ENCODE results near the gene TLR8. TPM values are rescaled to one million over a fixed set of nuclear protein-coding genes. Genes with fewer than 3 reads are reported as not detected.
"Not testable (repeated sequence)": the region's sequence is repeated elsewhere in the genome, so short reads cannot be mapped to it uniquely, and the experiment has no call there.

Gene TLR8
- total and polyA plus RNA-seq, 2 donors = 0.78 to 3.7 TPM

- peaks cover 5 to 17% of the 10 kb centered on the region in 2 donors for H3K4me1 ChIP-seq (ENCODE audit: control insufficient read depth in 2 of 2, insufficient read depth in 2 of 2, low read length in 2 of 2)
- not testable (repeated sequence) for H3K27ac ChIP-seq (ENCODE audit: low read depth in 1 of 2, low read length in 1 of 2); H3K4me3 ChIP-seq (ENCODE audit: low read length in 2 of 2); H3K9me3 ChIP-seq (ENCODE audit: control insufficient read depth in 2 of 2, insufficient read depth in 1 of 2, low read length in 1 of 2); H3K36me3 ChIP-seq (ENCODE audit: control insufficient read depth in 2 of 2, insufficient read depth in 2 of 2, low read length in 1 of 2); H3K27me3 ChIP-seq (ENCODE audit: control insufficient read depth in 2 of 2, insufficient read depth in 1 of 2, low read length in 1 of 2); DNase-seq (ENCODE audit: low read depth in 6 of 9, low spot score in 9 of 9)
- WGBS = 92% methylated on average over 24 of the region's 52 CpGs
Measured at GRCh38 chrX:12963210-12963850, 56.9 kb downstream of the TLR8 start.

DNA sequence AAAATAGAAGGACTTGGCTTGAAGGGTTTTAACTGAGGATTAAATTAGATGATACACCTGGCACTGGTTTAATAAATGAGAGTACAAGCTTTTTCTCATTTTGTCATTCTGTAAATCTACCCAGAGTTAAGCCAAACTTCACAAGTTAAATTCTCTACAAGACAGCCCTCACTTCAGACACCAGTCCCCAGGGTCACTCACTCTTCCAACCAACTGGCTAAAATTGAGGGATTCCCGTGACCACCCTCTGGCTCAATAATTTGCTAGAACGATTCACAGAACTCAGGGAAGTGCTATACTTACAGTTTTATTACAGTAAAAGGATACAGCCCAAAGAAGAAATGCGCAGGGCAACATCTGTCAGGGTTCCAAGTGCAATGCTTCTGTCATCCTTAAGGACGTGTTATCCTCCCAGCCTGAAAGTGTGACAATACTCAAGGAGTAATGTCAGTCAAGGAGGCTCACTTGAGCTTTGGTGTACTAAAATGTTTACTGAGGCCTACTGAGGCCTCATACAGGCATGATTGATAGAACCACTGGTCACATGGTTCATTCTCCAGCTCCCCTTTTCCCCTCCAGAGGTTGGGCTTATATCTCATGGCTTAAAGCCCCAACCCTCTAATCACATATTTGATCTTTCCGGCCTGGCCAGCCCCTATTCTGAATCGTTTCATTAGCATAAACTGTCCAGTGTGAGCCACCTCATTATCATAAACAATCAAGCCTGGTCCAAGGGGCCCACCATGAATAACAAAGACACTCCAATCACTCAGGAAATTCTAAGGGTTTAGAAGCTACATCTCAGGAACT, 58.9 kb downstream of the TLR8 start:
- Histone ChIP-seq H3K27me3 (ENCODE audit: control insufficient read depth in 2 of 2, insufficient read depth in 1 of 2, low read length in 1 of 2) (no peaks in the 10 kb centered on the region), H3K9me3 (ENCODE audit: control insufficient read depth in 2 of 2, insufficient read depth in 1 of 2, low read length in 1 of 2) (no peaks in the 10 kb centered on the region), H3K4me3 (ENCODE audit: low read length in 2 of 2) (no peak overlapping the region), H3K4me1 (ENCODE audit: control insufficient read depth in 2 of 2, insufficient read depth in 2 of 2, low read length in 2 of 2) (peaks cover 6 to 27% of the 10 kb centered on the region in 2 donors), H3K27ac (ENCODE audit: low read depth in 1 of 2, low read length in 1 of 2) (no peak overlapping the region), H3K36me3 (ENCODE audit: control insufficient read depth in 2 of 2, insufficient read depth in 2 of 2, low read length in 1 of 2) (no peaks in the 10 kb centered on the region)
- no peak for DNase-seq (ENCODE audit: low read depth in 6 of 9, low spot score in 9 of 9)
- 96% methylated on average over 6 of the region's 6 CpGs for WGBS

DNA sequence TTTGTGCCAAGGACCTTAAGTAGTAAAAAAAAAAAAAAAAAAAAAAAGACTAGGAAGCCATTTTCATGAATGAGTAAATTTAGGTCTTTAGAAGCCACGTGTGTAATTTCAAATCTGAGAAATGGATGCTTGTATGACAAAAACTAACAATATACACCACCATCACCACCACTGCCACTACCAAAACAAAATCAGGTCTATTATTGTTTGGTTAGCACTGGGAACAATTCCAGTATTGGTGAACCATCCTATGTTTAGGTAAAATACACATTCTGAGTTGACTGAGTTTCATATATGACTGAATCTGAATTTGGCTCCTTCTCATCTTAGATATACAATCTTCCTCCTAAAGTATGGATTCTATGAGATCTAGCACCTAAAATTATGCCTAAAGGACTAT, 59.7 kb downstream of the TLR8 start:
- H3K27ac ChIP-seq (ENCODE audit: low read depth in 1 of 2, low read length in 1 of 2) = no peak overlapping the region

DNA sequence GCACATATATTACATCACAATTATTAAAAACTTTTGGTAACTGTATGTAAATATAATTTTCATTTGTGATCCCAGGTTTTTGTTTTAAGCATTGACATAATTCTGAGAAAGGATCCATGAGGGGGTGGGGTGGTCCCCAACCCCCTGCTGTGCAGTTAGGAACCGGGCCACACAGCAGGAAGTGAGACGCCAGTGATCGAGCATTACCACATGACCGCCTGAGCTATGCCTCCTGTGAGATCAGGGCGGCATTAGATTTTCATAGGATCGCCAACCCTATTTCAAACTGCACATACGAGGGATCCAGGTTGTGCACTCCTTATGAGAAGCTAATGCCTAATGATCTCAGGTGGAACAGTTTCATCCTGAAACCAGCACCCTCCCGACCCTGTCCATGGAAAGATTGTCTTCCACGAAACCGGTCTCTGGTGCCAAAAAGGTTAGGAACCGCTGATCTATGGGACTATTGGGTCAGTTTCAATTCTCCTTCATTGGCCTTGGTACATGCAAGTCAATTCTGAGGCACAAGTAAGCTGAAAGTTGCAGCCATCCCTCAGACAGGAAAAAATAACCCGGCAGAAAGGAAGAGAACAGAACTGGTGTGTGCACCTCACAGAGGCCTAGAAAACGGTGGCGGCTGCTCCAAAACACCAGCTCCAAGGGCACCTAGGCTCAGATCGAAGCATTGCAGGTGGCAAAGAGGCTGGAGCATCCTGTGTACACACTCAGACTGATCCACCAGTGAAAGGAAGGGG, 61.5 kb downstream of the TLR8 start:
- no peaks in the 10 kb centered on the region for H3K36me3 ChIP-seq (ENCODE audit: control insufficient read depth in 2 of 2, insufficient read depth in 2 of 2, low read length in 1 of 2)
- H3K4me1 ChIP-seq (ENCODE audit: control insufficient read depth in 2 of 2, insufficient read depth in 2 of 2, low read length in 2 of 2) = peaks cover 8 to 42% of the 10 kb centered on the region in 2 donors
- no peaks in the 10 kb centered on the region for H3K9me3 ChIP-seq (ENCODE audit: control insufficient read depth in 2 of 2, insufficient read depth in 1 of 2, low read length in 1 of 2)
- H3K27ac ChIP-seq (ENCODE audit: low read depth in 1 of 2, low read length in 1 of 2) = peak overlapping the region; percentile 57 to 86
- H3K27me3 ChIP-seq (ENCODE audit: control insufficient read depth in 2 of 2, insufficient read depth in 1 of 2, low read length in 1 of 2) = peaks cover 0 to 3% of the 10 kb centered on the region in 2 donors
- DNase-seq (ENCODE audit: low read depth in 6 of 9, low spot score in 9 of 9) = peak in 1 of 9 donors; percentile 53
- 50% methylated on average over 15 of the region's 15 CpGs for WGBS
- H3K4me3 ChIP-seq (ENCODE audit: low read length in 2 of 2) = no peak overlapping the region

More for the DNA sequence above, 59.7 kb downstream of the TLR8 start:
- Histone ChIP-seq H3K36me3 (ENCODE audit: control insufficient read depth in 2 of 2, insufficient read depth in 2 of 2, low read length in 1 of 2) (no peaks in the 10 kb centered on the region), H3K4me1 (ENCODE audit: control insufficient read depth in 2 of 2, insufficient read depth in 2 of 2, low read length in 2 of 2) (peaks cover 8 to 34% of the 10 kb centered on the region in 2 donors), H3K4me3 (ENCODE audit: low read length in 2 of 2) (no peak overlapping the region), H3K9me3 (ENCODE audit: control insufficient read depth in 2 of 2, insufficient read depth in 1 of 2, low read length in 1 of 2) (no peaks in the 10 kb centered on the region), H3K27me3 (ENCODE audit: control insufficient read depth in 2 of 2, insufficient read depth in 1 of 2, low read length in 1 of 2) (peaks cover 0 to 3% of the 10 kb centered on the region in 2 donors)
- 97% methylated on average over 1 of the region's 1 CpG for WGBS
- DNase-seq (ENCODE audit: low read depth in 6 of 9, low spot score in 9 of 9) = no peak

- peak overlapping the region; percentile 29 to 37 for H3K4me3 ChIP-seq (ENCODE audit: low read length in 2 of 2)
- peaks cover 8 to 47% of the 10 kb centered on the region in 2 donors for H3K4me1 ChIP-seq (ENCODE audit: control insufficient read depth in 2 of 2, insufficient read depth in 2 of 2, low read length in 2 of 2)
- DNase-seq (ENCODE audit: low read depth in 6 of 9, low spot score in 9 of 9) = peak in 2 of 9 donors; percentile 69 to 87
- peaks cover 0 to 17% of the 10 kb centered on the region in 2 donors for H3K27me3 ChIP-seq (ENCODE audit: control insufficient read depth in 2 of 2, insufficient read depth in 1 of 2, low read length in 1 of 2)
- peak overlapping the region; percentile 93 to 94 for H3K27ac ChIP-seq (ENCODE audit: low read depth in 1 of 2, low read length in 1 of 2)
- no peaks in the 10 kb centered on the region for H3K36me3 ChIP-seq (ENCODE audit: control insufficient read depth in 2 of 2, insufficient read depth in 2 of 2, low read length in 1 of 2)
- H3K9me3 ChIP-seq (ENCODE audit: control insufficient read depth in 2 of 2, insufficient read depth in 1 of 2, low read length in 1 of 2) = peaks cover 0 to 3% of the 10 kb centered on the region in 2 donors
- 8% methylated on average over 11 of the region's 11 CpGs for WGBS
Measured at GRCh38 chrX:12970691-12971202, 64.3 kb downstream of the TLR8 start.

DNA sequence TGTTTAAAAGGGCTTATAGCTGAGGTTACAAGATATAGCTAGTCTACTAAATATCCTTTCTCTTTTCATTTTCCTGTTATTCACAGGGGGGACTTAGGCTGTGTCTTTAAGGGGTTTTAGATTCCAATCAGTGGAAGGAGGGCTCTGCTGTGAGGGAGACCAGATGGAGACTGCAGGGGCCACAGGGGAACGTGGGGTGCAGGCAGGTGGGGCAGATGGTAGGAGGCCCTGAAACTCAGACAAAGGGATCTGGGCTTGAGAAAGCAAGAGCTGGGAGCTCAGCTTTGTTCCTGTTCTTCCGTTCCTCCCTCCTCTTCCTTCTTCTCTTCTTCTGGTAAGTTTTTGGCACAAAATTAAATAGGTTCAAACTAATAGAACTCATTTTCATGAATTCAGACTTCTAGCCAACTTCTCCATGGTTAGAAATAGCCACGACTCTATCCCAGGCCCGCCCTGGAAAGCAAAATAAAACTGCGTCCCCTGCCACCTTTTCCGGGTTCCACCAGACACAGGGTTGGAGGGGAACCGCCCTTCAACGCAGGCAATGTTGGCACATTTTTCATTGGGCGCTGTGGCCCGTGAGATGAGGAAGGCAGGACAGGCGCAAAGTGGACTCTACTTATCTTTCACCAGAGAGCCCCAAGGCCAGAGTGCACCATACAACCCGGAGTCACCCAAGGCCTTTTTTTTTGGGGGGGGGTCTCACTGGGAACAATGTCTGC, 65.0 kb downstream of the TLR8 start:
- peak in 1 of 9 donors; percentile 39 for DNase-seq (ENCODE audit: low read depth in 6 of 9, low spot score in 9 of 9)
- Histone ChIP-seq H3K27ac (ENCODE audit: low read depth in 1 of 2, low read length in 1 of 2) (peak overlapping the region; percentile 69 to 94), H3K27me3 (ENCODE audit: control insufficient read depth in 2 of 2, insufficient read depth in 1 of 2, low read length in 1 of 2) (peaks cover 0 to 23% of the 10 kb centered on the region in 2 donors), H3K4me1 (ENCODE audit: control insufficient read depth in 2 of 2, insufficient read depth in 2 of 2, low read length in 2 of 2) (peaks cover 8 to 47% of the 10 kb centered on the region in 2 donors), H3K36me3 (ENCODE audit: control insufficient read depth in 2 of 2, insufficient read depth in 2 of 2, low read length in 1 of 2) (peaks cover 0 to 3% of the 10 kb centered on the region in 2 donors), H3K4me3 (ENCODE audit: low read length in 2 of 2) (peak overlapping the region; percentile 32 to 37), H3K9me3 (ENCODE audit: control insufficient read depth in 2 of 2, insufficient read depth in 1 of 2, low read length in 1 of 2) (peaks cover 0 to 3% of the 10 kb centered on the region in 2 donors)
- 74% methylated on average over 12 of the region's 12 CpGs for WGBS

GRCh38 chrX:12972243-12972642, 65.8 kb downstream of the TLR8 start:
- Histone ChIP-seq H3K9me3 (ENCODE audit: control insufficient read depth in 2 of 2, insufficient read depth in 1 of 2, low read length in 1 of 2) (peaks cover 0 to 3% of the 10 kb centered on the region in 2 donors), H3K36me3 (ENCODE audit: control insufficient read depth in 2 of 2, insufficient read depth in 2 of 2, low read length in 1 of 2) (peaks cover 0 to 8% of the 10 kb centered on the region in 2 donors), H3K27me3 (ENCODE audit: control insufficient read depth in 2 of 2, insufficient read depth in 1 of 2, low read length in 1 of 2) (peaks cover 0 to 23% of the 10 kb centered on the region in 2 donors), H3K4me3 (ENCODE audit: low read length in 2 of 2) (peak overlapping the region; percentile 32 to 33), H3K4me1 (ENCODE audit: control insufficient read depth in 2 of 2, insufficient read depth in 2 of 2, low read length in 2 of 2) (peaks cover 8 to 47% of the 10 kb centered on the region in 2 donors), H3K27ac (ENCODE audit: low read depth in 1 of 2, low read length in 1 of 2) (peak overlapping the region; percentile 69 to 94)
- 57% methylated on average over 6 of the region's 6 CpGs for WGBS
- DNase-seq (ENCODE audit: low read depth in 6 of 9, low spot score in 9 of 9) = peak in 1 of 9 donors; percentile 44
